SJSA1 (cell line): Measurements from ENCODE around the gene CEP164. TPM values are rescaled to one million over a fixed set of nuclear protein-coding genes. Genes with fewer than 3 reads are reported as not detected.
A peak's percentile ranks its signal among the peaks of the same experiment; 100 is the strongest.

Experiments used
- DNase-seq, 2 experiments: peaks; one replicate each; pipeline ENCODE4 v3.0.0-alpha.2; 2015 to 2020; ENCODE audit warnings: low spot score in 2 of 2, low read depth in 1 of 2
- H3K27ac ChIP-seq: fragments of 250-450 bp; sonication (Bioruptor Pico); 2 replicates; pipeline ENCODE4 v1.5.1; 2020; ENCODE audit warnings: mild to moderate bottlenecking, moderate library complexity
- H3K27me3 ChIP-seq: fragments of 250-450 bp; sonication (Bioruptor Pico); replicated peaks from 2 replicates; pipeline ENCODE4 v1.5.1; 2020; ENCODE audit warnings: mild to moderate bottlenecking, moderate library complexity
- H3K36me3 ChIP-seq: fragments of 250-450 bp; sonication (Bioruptor Pico); 2 replicates; pipeline ENCODE4 v1.5.1; 2020; ENCODE audit warnings: mild to moderate bottlenecking
- H3K4me1 ChIP-seq: fragments of 250-450 bp; sonication (Bioruptor Pico); replicated peaks from 2 replicates; pipeline ENCODE4 v1.6.1; 2021; ENCODE audit warnings: mild to moderate bottlenecking
- H3K4me3 ChIP-seq: fragments of 250-450 bp; sonication (Bioruptor Pico); 2 replicates; pipeline ENCODE4 v1.5.1; 2020; ENCODE audit warnings: mild to moderate bottlenecking
- H3K9me3 ChIP-seq: fragments of 250-450 bp; sonication (Bioruptor Pico); replicated peaks from 2 replicates; pipeline ENCODE4 v1.5.1; 2020; ENCODE audit warnings: mild to moderate bottlenecking
- total RNA-seq: library from RNA; depleted of rRNA; stranded (reverse); fragments of >200 nt; shearing (Covaris generic); gene quantifications from 2 replicates; pipeline ENCODE4 v1.2.3, GENCODE V29; 2014

The CEP164 gene
- total RNA-seq, 1 experiment from 2014 or later = 24.8 TPM

DNA sequence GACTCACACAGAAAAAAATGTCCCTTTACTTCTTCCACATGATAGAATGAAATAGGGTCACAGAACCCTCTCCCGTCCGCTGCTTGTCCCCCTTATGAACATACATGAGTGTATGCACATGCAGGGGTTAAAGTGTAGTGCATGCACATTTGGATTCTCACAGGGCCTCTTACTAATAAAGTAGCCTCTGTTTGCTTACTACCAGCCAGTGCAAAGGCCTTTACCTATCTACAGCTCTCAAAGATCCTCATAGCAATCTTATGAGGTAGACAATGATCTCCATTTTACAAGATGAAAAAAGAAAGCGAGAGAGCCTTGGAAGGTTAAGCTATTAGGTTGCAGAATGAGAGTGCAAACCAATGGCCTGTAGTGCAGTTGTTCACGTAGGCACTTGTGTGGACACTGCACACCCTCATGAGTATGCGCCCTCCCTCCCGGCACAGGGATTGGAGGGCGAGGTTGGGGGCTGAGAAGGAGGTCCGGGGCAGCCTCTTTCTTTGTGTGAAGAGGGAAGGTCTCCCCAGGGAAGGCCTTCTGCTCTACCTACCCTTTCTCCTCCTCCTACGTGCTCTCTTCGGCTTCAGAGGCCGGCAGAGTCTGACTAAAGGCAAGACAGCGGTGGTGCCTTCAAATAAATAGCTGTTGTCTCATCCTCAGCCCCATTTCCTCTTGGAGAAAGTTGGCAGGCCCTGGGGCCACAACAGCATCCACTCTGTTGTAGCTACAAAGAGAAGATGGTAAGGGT lies 91.3 kb downstream of the CEP164 start:
- DNase-seq = no peak
- Histone ChIP-seq H3K4me1 (no peaks in the 10 kb centered on the region), H3K4me3 (no peak overlapping the region), H3K27ac (no peak overlapping the region), H3K9me3 (no peaks in the 10 kb centered on the region), H3K36me3 (no peaks in the 10 kb centered on the region), H3K27me3 (no peaks in the 10 kb centered on the region)

DNA sequence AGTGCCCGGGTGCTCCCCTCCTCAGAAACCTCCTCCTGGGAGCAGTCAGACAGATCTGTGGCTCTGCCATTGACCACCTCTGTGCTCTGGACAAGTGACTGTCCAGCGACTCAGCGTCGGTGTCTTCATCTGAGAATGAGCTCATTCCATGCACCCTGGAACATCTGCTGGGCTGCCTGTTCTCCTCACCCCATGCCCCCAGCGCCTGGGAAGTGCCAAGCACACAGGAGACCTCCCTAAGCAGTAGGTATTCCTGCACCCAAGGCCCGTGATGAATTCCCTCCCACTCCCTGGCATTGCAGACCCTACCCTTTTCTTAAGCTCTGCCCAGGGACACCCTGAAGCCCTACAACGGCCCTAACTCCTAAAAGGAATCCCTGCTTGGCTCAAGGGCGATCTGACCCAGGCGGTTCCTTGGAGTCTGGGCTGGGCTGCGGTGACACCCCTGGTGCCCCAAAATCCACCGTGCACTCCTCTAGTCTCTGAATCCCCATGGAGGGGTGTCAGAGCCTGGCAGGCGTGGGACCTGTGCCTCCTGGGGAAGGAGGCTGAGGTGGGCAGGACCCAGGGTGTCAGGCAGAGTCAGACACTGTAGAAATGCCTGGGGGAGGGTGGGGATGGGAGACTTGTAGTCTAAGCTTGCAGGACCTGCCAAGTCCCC lies 92.0 kb downstream of the CEP164 start:
- no peaks in the 10 kb centered on the region for H3K27me3 ChIP-seq
- no peaks in the 10 kb centered on the region for H3K9me3 ChIP-seq
- no peak for DNase-seq
- H3K4me1 ChIP-seq = no peaks in the 10 kb centered on the region
- H3K27ac ChIP-seq = no peak overlapping the region
- no peaks in the 10 kb centered on the region for H3K36me3 ChIP-seq
- no peak overlapping the region for H3K4me3 ChIP-seq

GRCh38 chr11:117420143-117420485 lies 92.5 kb downstream of the CEP164 start:
- Histone ChIP-seq H3K4me1 (no peaks in the 10 kb centered on the region), H3K27me3 (no peaks in the 10 kb centered on the region), H3K4me3 (no peak overlapping the region), H3K9me3 (no peaks in the 10 kb centered on the region), H3K27ac (no peak overlapping the region), H3K36me3 (no peaks in the 10 kb centered on the region)
- DNase-seq = no peak

DNA sequence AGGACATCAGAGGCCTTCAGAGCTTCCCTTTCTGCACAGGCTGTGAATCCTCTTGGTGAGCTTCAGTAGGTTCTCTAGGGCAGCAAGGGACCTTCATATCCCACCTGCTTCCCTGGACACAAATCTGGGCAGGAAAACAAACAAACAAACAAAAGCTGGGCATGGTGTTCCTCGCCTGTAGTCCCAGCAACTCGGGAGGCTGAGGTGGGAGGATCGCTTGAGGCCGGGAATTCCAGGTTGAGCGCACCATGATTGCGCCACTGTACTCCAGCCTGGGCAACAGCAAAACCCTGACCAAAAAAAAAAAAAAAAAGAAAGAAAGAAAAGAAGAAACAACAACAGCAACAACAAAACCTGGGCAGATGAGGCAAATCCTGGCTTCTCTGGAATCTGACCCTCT lies 92.9 kb downstream of the CEP164 start:
- no peak overlapping the region for H3K27ac ChIP-seq
- no peak overlapping the region for H3K4me3 ChIP-seq
- H3K4me1 ChIP-seq = no peaks in the 10 kb centered on the region
- no peaks in the 10 kb centered on the region for H3K36me3 ChIP-seq
- H3K27me3 ChIP-seq = no peaks in the 10 kb centered on the region
- H3K9me3 ChIP-seq = no peaks in the 10 kb centered on the region
- no peak for DNase-seq

GRCh38 chr11:117421041-117421440 lies 93.4 kb downstream of the CEP164 start:
- no peak for DNase-seq
- no peaks in the 10 kb centered on the region for H3K27me3 ChIP-seq

DNA sequence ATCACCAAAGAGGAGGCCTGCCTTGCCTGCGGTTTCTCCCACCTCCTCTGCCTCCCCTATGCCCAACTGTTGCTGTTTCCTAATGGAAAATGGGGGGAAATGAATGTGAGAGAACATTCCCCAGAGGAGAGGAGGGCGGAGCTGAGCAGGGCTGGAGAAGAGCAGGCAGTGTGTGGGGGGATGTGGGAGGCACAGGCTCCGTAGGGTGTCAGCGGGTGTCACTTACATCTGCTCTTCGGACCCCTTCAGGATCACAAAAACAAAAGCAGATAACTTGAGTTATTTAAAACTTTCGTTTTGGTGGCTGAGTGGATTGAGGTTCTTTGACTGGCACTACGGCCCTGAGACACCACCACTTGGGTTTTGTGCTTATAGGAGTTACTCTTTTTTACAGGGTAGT lies 93.8 kb downstream of the CEP164 start:
- no peaks in the 10 kb centered on the region for H3K27me3 ChIP-seq
- no peak overlapping the region for H3K27ac ChIP-seq
- no peak overlapping the region for H3K4me3 ChIP-seq
- H3K9me3 ChIP-seq = no peaks in the 10 kb centered on the region
- no peaks in the 10 kb centered on the region for H3K4me1 ChIP-seq
- DNase-seq = no peak
- no peaks in the 10 kb centered on the region for H3K36me3 ChIP-seq

More at GRCh38 chr11:117421041-117421440, 93.4 kb downstream of the CEP164 start:
- no peaks in the 10 kb centered on the region for H3K9me3 ChIP-seq
- H3K27ac ChIP-seq = no peak overlapping the region
- no peaks in the 10 kb centered on the region for H3K36me3 ChIP-seq
- H3K4me1 ChIP-seq = no peaks in the 10 kb centered on the region
- no peak overlapping the region for H3K4me3 ChIP-seq

DNA sequence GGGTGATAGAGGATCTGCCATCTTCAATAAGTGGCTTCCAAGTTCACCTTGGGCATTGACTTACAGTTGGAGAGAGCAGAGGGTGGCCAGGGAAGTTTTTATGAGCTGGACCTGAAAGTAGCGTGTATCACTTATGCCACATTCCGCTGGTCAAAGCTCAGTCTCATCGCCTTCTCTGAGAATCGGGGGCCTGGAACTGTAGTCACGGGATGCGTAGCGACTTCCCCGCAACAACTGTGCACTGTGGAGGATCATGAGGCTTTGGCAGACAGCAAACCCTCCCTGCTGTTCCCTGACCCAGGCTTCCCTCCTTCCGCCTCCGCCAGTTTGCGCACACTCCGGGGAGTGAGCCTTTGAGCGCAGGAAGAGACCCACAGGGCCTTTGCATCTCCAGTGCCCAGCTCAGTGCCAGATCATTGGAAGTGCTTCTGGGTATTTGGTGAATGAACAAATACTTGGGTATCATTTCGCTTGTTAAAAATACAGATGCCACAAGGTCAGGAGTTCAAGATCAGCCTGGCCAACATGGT lies 95.5 kb downstream of the CEP164 start:
- no peak for DNase-seq
- no peak overlapping the region for H3K27ac ChIP-seq
- H3K36me3 ChIP-seq = no peaks in the 10 kb centered on the region
- no peaks in the 10 kb centered on the region for H3K27me3 ChIP-seq
- H3K9me3 ChIP-seq = no peaks in the 10 kb centered on the region
- no peak overlapping the region for H3K4me3 ChIP-seq
- no peaks in the 10 kb centered on the region for H3K4me1 ChIP-seq

DNA sequence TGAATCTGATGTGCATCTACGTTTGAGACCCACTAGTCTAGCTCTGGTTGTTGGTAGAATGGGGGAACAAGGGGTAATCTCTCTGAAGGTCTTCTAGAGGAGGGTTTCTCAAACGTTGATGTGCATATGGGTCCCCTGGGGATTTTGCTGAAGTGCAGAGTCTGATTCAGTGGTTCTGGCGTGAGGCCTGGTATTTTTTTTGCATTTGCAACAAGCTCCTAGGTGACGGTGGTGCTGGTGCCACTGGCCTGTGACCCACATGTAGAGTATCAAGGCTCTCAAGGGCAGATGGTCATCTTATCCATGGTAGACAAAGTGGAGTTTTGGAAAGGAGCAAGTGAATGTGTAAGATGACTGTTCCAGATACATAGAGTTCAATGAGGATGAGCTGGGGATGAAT lies 97.1 kb downstream of the CEP164 start:
- H3K4me3 ChIP-seq = no peak overlapping the region
- H3K9me3 ChIP-seq = no peaks in the 10 kb centered on the region
- no peak overlapping the region for H3K27ac ChIP-seq
- H3K4me1 ChIP-seq = no peaks in the 10 kb centered on the region
- H3K27me3 ChIP-seq = no peaks in the 10 kb centered on the region
- no peaks in the 10 kb centered on the region for H3K36me3 ChIP-seq
- no peak for DNase-seq

- H3K27ac ChIP-seq = no peak overlapping the region
These were observed 98.1 kb downstream of the CEP164 start for GRCh38 chr11:117425679-117426296.

DNA sequence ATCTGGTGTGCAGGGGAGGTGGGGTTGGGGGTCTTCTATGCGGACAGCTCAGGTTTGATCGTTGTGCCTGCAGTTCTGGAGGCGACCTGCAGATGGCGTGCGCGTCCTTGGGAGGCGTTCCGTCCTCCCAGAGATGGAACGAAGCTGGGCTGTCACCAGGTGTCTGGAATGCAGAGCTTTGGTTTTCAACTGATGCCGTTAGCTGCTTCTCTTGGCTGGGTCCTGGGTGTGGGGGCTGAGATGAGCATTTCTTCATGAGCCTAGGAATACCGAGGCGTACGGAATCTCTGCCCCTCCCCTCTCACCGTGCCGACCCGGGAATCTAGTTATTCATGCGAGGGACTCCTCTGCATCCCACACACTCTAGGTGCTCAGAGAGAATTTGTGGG lies 98.6 kb downstream of the CEP164 start:
- peak; percentile 32 to 65 for DNase-seq
- Histone ChIP-seq H3K27me3 (no peaks in the 10 kb centered on the region), H3K4me1 (no peaks in the 10 kb centered on the region), H3K27ac (no peak overlapping the region), H3K9me3 (no peaks in the 10 kb centered on the region), H3K36me3 (no peaks in the 10 kb centered on the region), H3K4me3 (no peak overlapping the region)

More at GRCh38 chr11:117425679-117426296, 98.1 kb downstream of the CEP164 start:
- DNase-seq = no peak
- Histone ChIP-seq H3K4me3 (no peak overlapping the region), H3K4me1 (no peaks in the 10 kb centered on the region), H3K9me3 (no peaks in the 10 kb centered on the region), H3K36me3 (no peaks in the 10 kb centered on the region), H3K27me3 (no peaks in the 10 kb centered on the region)

DNA sequence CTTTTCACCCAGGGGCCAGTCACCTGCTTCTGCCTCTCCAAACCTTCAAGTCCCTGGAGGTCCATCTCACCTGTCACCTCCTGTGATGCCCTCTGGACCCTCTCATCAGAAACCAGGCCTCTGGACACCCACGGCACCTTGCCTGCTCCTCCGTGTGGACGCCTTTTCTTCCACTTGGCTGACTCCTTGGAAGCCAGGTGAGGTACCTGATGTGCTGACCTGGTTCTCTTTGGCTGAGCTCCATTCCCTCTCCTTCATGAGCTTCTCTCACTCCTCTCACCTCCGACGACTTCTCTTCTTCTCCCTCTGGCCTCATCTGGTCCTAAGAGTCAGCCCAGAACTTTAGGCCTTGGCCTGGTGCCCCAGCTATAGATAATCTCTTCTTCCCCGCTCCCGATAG lies 99.3 kb downstream of the CEP164 start:
- DNase-seq = no peak
- no peak overlapping the region for H3K4me3 ChIP-seq
- H3K4me1 ChIP-seq = no peaks in the 10 kb centered on the region
- H3K27me3 ChIP-seq = no peaks in the 10 kb centered on the region
- H3K36me3 ChIP-seq = no peaks in the 10 kb centered on the region
- no peaks in the 10 kb centered on the region for H3K9me3 ChIP-seq
- H3K27ac ChIP-seq = no peak overlapping the region

GRCh38 chr11:117427356-117427874 lies 99.8 kb downstream of the CEP164 start:
- Histone ChIP-seq H3K4me1 (no peaks in the 10 kb centered on the region), H3K36me3 (no peaks in the 10 kb centered on the region), H3K27ac (no peak overlapping the region), H3K27me3 (no peaks in the 10 kb centered on the region), H3K4me3 (no peak overlapping the region), H3K9me3 (no peaks in the 10 kb centered on the region)
- no peak for DNase-seq

GRCh38 chr11:117428186-117428855 lies 100.7 kb downstream of the CEP164 start:
- H3K4me1 ChIP-seq = no peaks in the 10 kb centered on the region
- H3K4me3 ChIP-seq = no peak overlapping the region
- no peaks in the 10 kb centered on the region for H3K9me3 ChIP-seq
- no peaks in the 10 kb centered on the region for H3K36me3 ChIP-seq
- DNase-seq = no peak
- no peaks in the 10 kb centered on the region for H3K27me3 ChIP-seq
- H3K27ac ChIP-seq = no peak overlapping the region
